Pancreas (tissue), 10 donors: ENCODE data around the gene PIP4K2A. TPM values are rescaled to one million over a fixed set of nuclear protein-coding genes. Genes with fewer than 3 reads are reported as not detected.

Source experiments
- ATAC-seq, 4 donors: fragments of 200-7000 bp; cut with Tn5 transposase; one replicate each; pipeline versions ENCODE4 v1.8.0 to v1.9.1; 2020; ENCODE audit warnings: mild to moderate bottlenecking in 4 of 4, moderate library complexity in 4 of 4
- DNase-seq, 6 donors: peaks; one replicate each; pipeline ENCODE4 v3.0.0-alpha.2; 2020
- FAIRE-seq: peaks from 2 replicates; lab custom pipeline; 2012; peaks lifted over from hg19 to GRCh38; lab: Jason Lieb, UNC
- H3K27ac ChIP-seq, 4 donors: fragments of 200-600 bp; sonication (generic); 1 replicate in 3 of 4; 2 replicates in 1 of 4; pipeline versions ENCODE4 v1.5.0 to v1.8.0; 2020
- H3K27me3 ChIP-seq, 4 donors: fragments of 200-600 bp; one replicate each; pipeline ENCODE4 v1.8.0; 2021
- H3K36me3 ChIP-seq, 3 donors: fragments of 200-600 bp; sonication (generic) in 1 of 3; one replicate each; pipeline versions ENCODE4 v1.5.0 to v1.8.0; 2020 to 2021
- H3K4me1 ChIP-seq, 3 donors: fragments of 200-600 bp; one replicate each; pipeline ENCODE4 v1.8.0; 2021
- H3K4me3 ChIP-seq, 4 donors: fragments of 200-600 bp; sonication (generic) in 2 of 4; one replicate each; pipeline versions ENCODE4 v1.5.0 to v1.8.0; 2020 to 2021
- H3K9me3 ChIP-seq, 4 donors: fragments of 200-600 bp; one replicate each; pipeline ENCODE4 v1.8.0; 2021
- CTCF ChIP-seq, 4 donors: fragments of 200-600 bp; sonication (generic) in 3 of 4; IDR thresholded peaks; one replicate each; pipeline versions ENCODE4 v1.5.0 to v1.8.0; 2021; ENCODE audit warnings: antibody characterized with exemption in 4 of 4
- WGBS, 2 donors: extraction: QIAGEN DNeasy Blood & Tissue Kit; methylation state at CpG; one replicate each; pipeline ENCODE4 v1.1.7; 2013; 5-methylcytosine and 5-hydroxymethylcytosine counted together
- intact Hi-C, 3 donors: fragments of 100-400 bp; cut with DNase I; formaldehyde crosslinking; loops; one replicate each; pipeline versions ENCODE4 v1.11.1 to v1.14.2; 2022
- polyA plus RNA-seq, 2 donors: library from polyadenylated mRNA; stranded (reverse); fragments of 200-250 nt; gene quantifications; one replicate each; pipeline ENCODE4 v1.2.3, GENCODE V29; 2013
- total RNA-seq, 6 donors: library from RNA; stranded (reverse); fragmentation: NEBNext Ultra II Directional in 4 of 6; extraction: Animal tissue kit (Norgen Biotek cat#: 25700) in 4 of 6; gene quantifications; one replicate each; pipeline versions ENCODE4 v1.2.1 to v1.2.4, GENCODE V29; 2021 to 2023
- donor health status: healthy with polysubstance abuse.
- donor health status: DM: no; HTN: no; CAD: no; lungs with moderate emphysema.
- donor health status: DM: no; HTN: no; CAD: no.
- donor health status: control.
- donor health status: control.
- donor health status: Bipolar disorder and iron deficiency.
- donor health status: DM: yes; HTN: yes; CAD: no.
- donor health status: DM: no; HTN: no; CAD: no.
- donor health status: DM: no; HTN: no; CAD: no.
- donor health status: DM: yes; HTN: yes; CAD: no.

Gene PIP4K2A
- total and polyA plus RNA-seq, 8 donors = 3.6 to 17.8 (median 6.7) TPM

GRCh38 chr10:22613011-22613410 is 101.4 kb downstream of the PIP4K2A start:
- Histone ChIP-seq H3K9me3 (no peaks in the 10 kb centered on the region), H3K27ac (no peak overlapping the region), H3K27me3 (no peaks in the 10 kb centered on the region), H3K4me1 (no peaks in the 10 kb centered on the region), H3K36me3 (no peaks in the 10 kb centered on the region), H3K4me3 (no peak overlapping the region)
- DNase-seq (no peak), FAIRE-seq (no peak), ATAC-seq (no peak)
- TF ChIP-seq CTCF (IDR thresholded peaks at IDR 0.05) = no peak
- intact Hi-C loops = no loop called here
- 82 to 94% methylated on average over 6 of the region's 6 CpGs for WGBS, 2 donors

GRCh38 chr10:22612318-22612717 is 102.1 kb downstream of the PIP4K2A start:
- no peaks in the 10 kb centered on the region for H3K27me3 ChIP-seq
- WGBS, 2 donors = 83 to 91% methylated on average over 10 of the region's 10 CpGs
- DNase-seq (no peak), ATAC-seq (no peak), FAIRE-seq (no peak)
- no peaks in the 10 kb centered on the region for H3K36me3 ChIP-seq
- H3K4me3 ChIP-seq = no peak overlapping the region
- H3K27ac ChIP-seq = no peak overlapping the region
- no peak for TF ChIP-seq CTCF (IDR thresholded peaks at IDR 0.05)
- intact Hi-C loops = no loop called here
- H3K9me3 ChIP-seq = no peaks in the 10 kb centered on the region
- H3K4me1 ChIP-seq = no peaks in the 10 kb centered on the region

- intact Hi-C loops = no loop called here
- WGBS, 2 donors = 92 to 93% methylated on average over 8 of the region's 8 CpGs
- FAIRE-seq (no peak), ATAC-seq (no peak), DNase-seq (no peak)
- Histone ChIP-seq H3K36me3 (no peaks in the 10 kb centered on the region), H3K27ac (no peak overlapping the region), H3K4me1 (no peaks in the 10 kb centered on the region), H3K4me3 (no peak overlapping the region), H3K9me3 (no peaks in the 10 kb centered on the region), H3K27me3 (no peaks in the 10 kb centered on the region)
- no peak for TF ChIP-seq CTCF (IDR thresholded peaks at IDR 0.05)
Observed at GRCh38 chr10:22611425-22612115, 102.8 kb downstream of the PIP4K2A start.

GRCh38 chr10:22610610-22611009 is 103.8 kb downstream of the PIP4K2A start:
- no peaks in the 10 kb centered on the region for H3K4me1 ChIP-seq
- ATAC-seq (no peak), DNase-seq (no peak), FAIRE-seq (no peak)
- H3K4me3 ChIP-seq = no peak overlapping the region
- H3K27me3 ChIP-seq = no peaks in the 10 kb centered on the region
- intact Hi-C loops = no loop called here
- H3K36me3 ChIP-seq = no peaks in the 10 kb centered on the region
- whole genome bisulfite sequencing, 2 donors = 79 to 82% methylated on average over 5 of the region's 5 CpGs
- H3K9me3 ChIP-seq = no peaks in the 10 kb centered on the region
- TF ChIP-seq CTCF (IDR thresholded peaks at IDR 0.05) = no peak
- no peak overlapping the region for H3K27ac ChIP-seq

- no peaks in the 10 kb centered on the region for H3K9me3 ChIP-seq
- H3K27me3 ChIP-seq = no peaks in the 10 kb centered on the region
- FAIRE-seq (no peak), DNase-seq (no peak), ATAC-seq (no peak)
- no peak for TF ChIP-seq CTCF (IDR thresholded peaks at IDR 0.05)
- no peaks in the 10 kb centered on the region for H3K4me1 ChIP-seq
- no peak overlapping the region for H3K27ac ChIP-seq
- no peaks in the 10 kb centered on the region for H3K36me3 ChIP-seq
- WGBS, 2 donors = 68 to 83% methylated on average over 6 of the region's 6 CpGs
- no peak overlapping the region for H3K4me3 ChIP-seq
- intact Hi-C loops = no loop called here
Observed at GRCh38 chr10:22609719-22610465, 104.5 kb downstream of the PIP4K2A start.
